NK-92 (cell line): ENCODE measurements around the gene ZNF70.
"Not testable (repeated sequence)": the region's sequence is repeated elsewhere in the genome, so short reads cannot be mapped to it uniquely, and the experiment has no call there.

ENCODE experiments used
- DNase-seq: peaks from one replicate; lab custom pipeline; 2025; ENCODE audit not compliant: unreplicated experiment; lab: John Stamatoyannopoulos, UW

Gene ZNF70

DNA sequence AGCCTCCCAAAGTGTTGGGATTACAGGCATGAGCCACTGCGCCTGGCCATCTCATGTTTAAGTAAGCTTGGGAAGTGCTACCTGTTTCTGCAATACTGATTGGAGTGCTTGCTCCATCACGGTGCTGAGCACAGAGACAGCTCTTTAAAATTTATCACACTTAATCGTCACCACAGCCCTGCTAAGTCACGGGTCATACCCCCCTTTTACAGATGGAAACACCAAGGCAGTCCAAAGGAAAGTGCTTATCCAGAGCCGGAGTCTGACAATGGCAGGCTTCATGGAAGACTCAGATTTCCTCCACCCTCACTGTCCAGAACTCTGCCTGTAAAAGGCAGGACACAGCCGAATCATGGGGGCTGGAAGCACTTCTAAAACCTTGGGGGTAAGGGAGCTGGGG lies 9.1 kb upstream of the ZNF70 start:
- DNase-seq: no peak

DNA sequence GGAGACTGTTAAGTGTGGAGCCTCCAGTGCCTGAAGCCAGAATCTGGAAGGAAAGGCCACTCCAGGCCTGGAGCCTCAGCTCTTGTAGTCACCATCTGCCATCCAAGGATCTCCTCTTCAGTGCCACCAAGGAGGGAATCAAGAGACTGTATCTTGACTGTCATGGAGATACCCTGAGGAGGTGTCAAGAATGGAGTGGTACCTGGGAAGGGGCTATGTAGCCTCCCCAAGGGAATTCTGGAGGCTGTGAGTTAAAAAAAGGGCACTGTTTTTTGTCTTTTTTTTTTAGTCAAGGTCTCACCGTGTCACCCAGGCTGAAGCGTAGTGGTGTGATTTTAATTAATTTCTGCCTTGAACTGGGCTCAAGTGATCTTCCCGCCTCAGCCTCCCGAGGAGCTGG lies 8.7 kb upstream of the ZNF70 start:
- no peak for DNase-seq

DNA sequence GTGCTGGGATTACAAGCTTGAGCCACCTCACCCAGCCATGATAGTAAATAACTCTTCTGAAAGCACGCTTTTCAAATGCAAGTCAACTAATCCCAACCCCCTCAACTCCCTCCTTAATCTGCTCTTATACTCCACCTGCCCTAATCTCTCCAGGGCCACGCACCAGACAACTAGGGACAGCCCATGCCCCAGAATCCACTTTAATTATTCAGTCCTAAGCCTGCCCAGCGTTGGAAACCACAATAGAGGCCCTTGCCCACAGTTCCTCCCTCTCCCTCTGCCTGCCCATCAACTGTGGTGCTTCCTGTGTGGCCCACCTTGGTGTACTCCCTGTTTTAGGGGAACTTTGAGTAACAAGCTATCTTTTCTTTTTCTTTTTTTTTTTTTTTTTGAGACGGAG lies 6.0 kb upstream of the ZNF70 start:
- no peak for DNase-seq

DNA sequence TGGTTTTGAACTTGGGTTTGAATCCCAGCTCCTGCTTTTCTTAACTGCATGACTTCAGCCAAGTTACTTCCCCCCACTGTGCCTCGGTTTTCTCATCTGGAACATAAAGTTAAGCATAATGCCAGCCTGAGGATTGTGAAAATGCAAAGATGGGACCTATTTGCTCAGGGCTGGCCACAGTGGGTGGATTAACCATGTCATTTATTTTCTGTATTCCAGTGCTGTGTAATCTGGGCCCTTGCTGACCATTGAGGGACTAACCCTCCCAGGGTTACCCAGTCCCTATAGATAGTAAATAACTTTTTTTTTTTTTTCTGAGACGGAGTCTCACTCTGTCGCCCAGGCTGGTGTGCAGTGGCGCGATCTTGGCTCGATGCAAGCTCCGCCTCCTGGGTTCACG lies 4.8 kb upstream of the ZNF70 start:
- no peak for DNase-seq

DNA sequence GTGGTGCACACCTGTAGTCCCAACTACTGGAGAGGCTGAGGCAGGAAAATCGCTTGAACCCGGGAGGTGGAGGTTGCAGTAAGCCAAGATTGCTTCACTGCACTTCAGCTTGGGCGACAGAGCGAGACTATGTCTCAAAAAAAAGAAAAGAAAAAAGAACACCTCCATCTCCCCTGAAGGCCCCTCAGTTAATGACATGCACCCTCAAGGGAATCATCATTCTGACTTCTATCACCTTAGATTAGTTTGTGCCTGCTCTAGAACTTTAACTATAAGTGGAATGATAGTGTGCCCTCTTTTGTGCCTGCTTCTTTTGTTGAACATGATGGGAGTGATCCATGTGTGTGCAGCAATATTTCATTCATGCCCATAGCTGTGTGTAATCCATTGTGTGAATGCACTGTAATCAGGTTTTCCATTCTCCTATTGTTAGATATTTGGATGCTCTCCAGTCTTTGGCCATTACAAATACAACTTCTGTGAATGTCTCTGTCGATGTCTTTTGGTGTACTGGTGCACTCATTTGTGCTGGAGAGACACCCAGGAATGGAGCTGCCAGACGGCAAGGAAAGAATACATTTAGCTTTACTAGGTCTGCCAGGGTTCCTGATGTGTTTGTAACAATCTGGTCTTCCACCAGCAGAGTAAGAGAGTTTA lies 4.2 kb upstream of the ZNF70 start:
- no peak for DNase-seq

DNA sequence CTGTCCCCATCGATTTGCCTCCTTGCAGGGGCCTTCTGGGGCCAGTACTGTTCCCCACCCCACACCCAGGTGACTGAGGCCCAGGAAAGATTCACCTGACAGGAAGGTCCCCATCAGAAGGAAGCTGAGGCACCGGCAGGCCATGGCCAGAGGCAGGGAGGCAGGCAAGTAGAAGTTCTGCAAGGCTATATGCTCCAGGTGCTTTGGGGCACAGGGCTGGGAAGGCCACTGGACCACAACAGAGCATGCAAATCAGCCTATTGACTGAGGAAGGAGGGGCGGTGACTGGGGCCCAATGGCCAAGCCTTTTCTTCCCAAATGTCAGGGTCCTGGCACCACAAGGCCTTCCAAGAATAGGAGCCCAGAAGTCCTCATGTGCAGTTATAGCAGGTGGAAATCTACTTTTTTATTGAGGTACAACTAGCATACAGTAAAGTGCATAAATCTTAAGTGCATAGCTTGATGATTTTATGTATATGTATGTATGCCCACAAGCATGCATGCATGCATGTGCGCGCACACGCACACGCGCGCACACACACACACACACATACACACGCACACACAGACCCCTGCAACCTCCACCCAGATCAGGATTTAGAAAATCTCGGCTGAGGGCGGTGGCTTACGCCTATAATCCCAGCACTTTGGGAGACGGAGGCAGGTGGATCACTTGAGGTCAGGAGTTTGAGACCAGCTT lies 3.5 kb upstream of the ZNF70 start, which contains the start of gene VPREB3:
Gene VPREB3 (minus strand): TSS at position 206 of the 700 bp plus-strand sequence. CDS start 62 bp downstream, at position 144.
- DNase-seq: no peak

DNA sequence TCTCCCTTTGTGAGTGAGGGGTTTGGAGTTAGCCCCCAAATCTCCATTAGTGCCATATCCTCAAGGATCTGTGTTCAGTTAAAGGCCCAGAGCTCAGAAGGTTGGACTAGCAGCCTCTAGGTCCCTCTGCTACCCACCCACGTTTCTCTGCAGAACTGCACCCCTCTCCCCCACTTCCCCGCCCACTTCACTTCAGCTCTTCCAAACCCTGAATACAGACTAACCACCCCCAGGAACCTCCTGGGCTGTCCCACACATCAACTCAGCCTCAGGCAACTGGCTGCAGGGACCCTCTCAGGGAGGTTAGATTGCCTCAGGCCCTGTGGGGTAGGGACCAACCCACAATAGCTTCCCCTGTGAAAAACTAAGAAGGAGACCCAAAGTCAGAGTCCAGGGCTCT lies 2.5 kb upstream of the ZNF70 start:
- DNase-seq: no peak

DNA sequence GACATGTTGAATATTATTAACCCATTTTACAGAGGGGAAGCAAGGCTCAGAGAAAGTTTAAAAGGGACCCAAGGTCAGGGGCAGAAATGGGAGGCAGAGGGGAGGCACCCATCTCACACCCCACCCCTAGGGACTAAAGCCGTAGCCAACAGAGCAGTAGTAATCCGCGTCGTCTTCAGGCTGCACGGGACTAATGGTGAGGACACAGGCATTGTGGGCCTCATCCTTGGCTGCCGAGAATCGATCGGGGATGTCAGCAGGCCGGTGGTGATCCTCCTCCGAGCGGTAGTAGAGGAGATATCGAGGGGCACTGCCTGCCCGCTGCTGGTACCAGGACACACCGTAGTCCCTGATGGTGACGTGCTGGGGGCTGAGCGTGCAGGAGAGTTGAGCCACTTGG lies 1.8 kb upstream of the ZNF70 start:
- no peak for DNase-seq

DNA sequence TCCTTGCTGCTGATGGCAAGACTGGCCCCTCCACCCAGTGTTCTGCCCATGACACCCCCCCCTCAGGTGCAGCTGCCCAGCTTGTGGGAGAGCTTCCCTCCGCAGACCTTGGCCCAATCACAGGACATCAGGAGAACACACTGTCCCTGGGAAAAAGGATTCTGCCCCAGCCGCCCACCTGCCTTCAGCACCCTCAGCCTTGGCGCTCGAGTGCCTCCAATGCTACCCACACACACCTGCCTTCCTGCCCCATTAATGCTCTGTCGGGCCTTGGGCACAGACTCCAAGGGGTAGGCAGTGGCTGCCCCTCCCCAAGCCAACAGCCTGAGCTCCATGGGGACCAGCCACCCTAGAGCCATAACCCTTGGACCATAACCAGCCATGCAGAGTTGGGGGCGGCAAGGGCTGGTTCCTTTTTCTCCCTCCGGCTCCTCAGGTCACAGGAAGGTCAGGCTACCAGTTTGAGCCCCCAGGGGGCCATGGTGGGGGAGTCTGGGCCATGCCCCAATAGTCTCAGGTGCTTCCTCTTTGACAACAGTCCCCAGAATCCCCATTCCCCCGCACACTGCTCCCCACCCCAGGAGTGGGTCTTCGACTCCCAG lies 1.3 kb upstream of the ZNF70 start:
- DNase-seq: no peak

DNA sequence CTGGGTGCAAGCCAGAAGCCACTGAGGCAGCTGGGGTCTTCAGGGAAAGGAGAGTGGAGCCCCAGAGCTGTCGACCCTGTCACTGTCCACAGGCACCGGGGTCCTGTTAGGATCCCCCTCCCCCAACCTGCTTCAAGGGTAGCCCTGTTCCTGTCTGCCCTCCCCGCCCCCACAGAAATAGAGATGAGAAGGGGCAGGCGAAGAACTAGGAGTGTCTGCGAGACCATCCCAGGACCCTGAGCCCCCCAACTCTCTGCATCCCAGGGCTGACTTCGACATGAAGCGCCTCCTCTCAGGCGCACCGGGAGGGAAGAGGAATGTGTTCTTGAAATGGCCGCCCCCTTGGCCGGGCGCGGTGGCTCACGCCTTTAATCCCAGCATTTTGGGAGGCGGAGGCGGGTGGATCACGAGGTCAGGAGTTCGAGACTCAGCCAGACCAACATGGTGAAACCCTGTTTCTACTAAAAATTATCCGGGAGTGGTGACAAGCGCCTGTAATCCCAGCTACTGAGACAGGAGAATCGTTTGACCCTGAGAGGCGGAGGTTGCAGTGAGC lies 607 bp upstream of the ZNF70 start:
- no peak for DNase-seq

DNA sequence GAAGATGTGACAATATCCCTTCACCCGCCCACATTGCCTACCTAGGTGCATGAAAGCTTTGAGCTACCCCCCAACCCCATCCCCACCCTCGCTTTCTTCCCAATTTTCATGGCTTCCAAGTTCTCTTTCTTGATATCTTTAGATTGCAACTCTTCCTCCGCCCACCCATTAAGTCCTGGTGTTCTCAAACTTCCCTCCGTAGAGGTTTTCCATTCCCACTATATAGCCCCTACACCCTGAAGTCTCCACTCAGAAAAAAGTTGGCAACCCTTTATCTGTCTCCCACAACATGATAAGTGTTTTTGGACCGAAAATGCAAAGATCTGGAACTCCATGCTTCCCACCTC lies 572 bp downstream of the ZNF70 start:
- no peak for DNase-seq

DNA sequence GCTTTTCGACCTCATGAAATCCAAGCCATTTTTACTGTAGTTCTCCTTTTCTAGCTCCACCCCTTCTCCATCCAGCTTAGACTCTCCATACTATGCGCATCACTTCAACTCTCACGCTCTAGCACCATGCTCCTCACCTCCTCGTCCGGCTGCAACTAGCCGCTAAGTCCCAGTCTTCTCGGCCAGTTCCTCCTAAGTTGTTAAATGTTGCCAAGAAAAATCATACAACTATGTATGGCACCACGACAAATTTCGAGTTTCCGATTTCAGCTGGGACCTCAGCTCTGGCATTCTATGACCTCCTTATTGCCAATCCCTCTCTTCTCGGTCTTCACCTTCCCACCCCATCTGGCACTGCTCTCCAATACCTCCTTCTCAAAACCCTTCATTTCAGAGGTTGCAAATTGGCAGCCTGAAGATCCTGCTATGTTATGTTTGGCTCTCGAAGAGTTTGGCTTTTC lies 1.0 kb downstream of the ZNF70 start:
- no peak for DNase-seq

DNA sequence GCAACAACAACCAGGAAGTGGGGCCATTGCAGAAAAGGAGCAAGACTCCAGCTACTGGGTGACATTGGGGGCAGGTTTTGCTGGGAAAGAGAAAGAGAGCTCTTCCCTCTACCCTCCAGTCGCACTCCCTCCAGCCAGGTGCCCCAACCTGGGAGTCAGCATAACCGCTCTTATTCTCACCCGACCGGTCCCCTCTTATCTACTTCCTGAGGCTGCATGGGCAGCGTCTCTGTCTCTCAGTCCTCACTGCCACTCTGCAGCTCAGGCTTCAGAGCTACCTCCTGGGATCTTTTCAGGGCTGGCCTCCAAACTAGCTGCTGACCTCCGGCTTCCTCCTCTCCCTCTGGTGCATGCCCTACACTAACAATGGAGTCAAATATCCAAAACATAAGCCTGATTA lies 5.1 kb downstream of the ZNF70 start:
- DNase-seq: no peak

DNA sequence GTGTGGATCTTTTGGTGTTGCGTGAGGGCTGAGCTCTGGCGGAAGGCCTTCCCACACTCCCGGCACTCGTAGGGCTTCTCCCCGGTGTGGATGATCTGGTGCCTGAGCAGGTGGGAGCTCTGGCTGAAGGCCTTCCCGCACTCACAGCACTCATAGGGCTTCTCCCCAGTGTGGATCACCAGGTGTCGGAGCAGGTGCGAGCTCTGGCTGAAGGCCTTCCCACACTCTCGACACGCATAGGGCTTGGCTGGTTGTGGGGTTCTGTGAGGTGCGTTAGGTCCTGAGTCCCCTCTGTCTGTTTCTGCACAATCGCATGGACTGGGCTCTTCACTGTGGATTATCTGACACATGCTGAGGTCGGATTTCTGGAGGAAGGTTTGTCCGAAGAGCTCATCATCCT lies 6.4 kb downstream of the ZNF70 start:
- DNase-seq: no peak

DNA sequence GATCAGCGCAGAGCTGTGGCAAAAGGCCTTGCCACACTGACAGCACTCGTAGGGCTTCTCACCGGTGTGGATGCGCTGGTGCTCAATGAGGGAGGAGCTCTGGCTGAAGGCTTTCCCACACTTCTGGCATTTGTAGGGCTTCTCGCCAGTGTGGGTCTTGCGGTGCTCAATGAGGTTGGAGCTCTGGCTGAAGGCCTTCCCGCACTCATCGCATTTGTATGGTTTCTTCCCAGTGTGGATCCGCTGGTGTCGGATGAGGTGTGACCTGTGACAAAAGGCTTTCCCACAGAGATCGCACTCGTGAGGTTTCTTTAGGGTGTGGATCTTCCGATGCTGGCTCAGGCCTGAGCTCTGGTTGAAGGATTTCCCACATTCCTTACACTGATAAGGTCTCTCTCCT lies 6.9 kb downstream of the ZNF70 start:
- no peak for DNase-seq

DNA sequence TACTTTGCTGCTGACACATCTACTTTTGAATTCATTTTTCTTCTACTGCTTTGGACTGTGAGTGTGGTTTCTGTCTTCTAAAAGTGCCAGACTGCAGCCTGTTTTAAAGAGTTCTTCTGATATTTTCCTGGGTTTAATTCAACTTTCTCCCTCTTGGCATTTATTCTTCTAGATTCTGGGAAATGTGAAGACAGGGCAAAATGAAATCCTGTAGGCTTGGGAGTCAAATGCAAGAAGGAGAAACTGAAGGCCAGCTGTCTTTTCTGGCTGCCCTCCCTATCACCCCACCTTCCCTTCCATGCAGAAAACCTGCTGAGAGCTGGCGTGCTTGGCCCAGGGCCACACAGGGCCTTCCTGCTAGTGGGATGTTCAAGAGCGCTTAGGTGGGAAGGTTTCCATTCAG lies 7.6 kb downstream of the ZNF70 start:
- no peak for DNase-seq

DNA sequence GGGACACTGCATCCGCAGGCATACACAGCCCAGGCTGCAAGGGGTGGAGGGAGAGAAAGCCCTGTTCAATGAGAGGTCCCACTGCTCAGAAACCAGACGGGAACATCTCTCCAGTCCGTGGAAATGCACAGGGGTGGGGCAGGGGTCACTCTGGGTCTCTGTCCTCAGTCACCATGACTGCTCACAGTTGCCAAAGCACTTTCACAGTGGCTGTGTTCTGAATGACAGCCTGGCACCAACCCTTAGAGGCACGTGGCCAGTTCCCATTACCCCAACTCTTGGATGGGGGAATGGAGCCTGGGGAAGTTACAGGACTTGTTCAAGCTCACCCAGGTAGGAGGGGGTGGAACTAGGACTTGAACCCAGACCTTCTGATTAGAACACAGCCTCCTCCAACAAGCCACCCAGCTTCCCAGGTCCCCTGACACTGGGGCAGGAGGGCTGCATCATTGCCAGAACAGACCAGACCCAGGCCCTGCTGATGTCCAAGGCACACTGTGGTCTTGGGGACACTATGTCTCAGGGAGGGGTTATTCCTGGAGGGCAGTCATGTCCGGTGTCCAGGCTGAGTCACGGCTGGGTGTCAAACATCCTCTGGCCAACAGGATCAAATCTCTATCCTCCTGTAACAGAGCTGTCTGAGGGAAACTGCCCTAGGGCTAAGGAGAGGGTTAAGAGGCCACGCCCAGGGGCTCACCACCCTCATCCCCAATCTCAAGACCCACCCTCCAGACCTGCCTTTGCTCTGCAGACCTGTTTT lies 8.2 kb downstream of the ZNF70 start:
- DNase-seq: no peak

DNA sequence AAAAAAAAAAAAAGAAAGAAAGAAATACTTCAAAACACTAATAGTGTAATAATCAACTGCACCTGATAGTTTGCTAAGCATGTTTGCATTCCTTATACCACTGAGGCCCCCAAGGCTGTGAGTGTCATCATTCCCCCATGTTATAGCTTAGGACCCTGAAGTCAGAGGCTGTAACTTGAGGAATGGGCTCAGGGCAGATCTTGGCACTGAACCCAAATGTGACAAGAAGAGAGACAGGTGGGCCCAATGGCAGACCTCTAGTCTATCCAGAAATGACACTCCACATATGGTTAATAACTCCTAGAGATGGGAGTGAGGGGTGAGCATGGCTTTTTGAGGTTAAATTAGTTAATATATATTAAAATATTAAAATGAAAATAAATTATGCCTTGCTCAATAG lies 13.2 kb downstream of the ZNF70 start:
- DNase-seq: no peak

DNA sequence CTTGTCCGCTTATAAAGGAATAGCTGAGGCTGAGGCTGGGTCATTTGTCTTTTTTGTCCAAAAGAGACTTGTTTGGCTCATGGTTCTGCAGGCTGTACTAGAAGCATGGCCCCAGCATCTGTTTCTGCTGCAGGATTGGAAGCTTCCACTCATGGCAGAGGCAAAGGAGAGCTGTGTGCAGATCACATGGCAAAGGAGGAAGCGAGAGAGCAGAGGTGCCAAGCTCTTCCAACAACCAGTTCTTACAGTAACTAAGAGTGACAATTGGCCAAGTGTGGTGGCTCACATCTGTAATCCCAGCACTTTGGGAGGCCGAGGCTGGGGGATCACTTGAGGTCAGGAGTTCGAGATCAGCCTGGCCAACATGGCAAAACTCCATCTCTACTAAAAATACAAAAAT lies 22.8 kb downstream of the ZNF70 start:
- DNase-seq: not testable (repeated sequence)

DNA sequence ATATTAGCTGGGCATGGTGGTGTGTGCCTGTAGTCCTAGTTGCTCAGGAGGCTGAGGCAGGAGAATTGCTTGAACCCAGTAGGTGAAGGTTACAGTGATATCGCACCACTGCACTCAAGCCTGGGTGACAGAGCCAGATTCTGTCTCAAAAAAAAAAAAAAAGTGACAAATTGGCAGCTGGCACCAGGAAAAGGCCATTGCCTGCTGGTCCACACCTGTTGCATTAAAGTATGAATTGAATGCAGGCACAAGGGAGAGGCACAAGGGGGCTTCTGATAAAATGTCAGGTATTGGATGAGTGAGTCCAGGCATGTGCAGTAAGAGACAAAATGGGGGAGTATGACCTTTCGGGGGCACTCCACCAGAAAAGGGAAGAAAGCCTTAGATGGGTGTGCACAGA lies 28.2 kb downstream of the ZNF70 start:
- no peak for DNase-seq

DNA sequence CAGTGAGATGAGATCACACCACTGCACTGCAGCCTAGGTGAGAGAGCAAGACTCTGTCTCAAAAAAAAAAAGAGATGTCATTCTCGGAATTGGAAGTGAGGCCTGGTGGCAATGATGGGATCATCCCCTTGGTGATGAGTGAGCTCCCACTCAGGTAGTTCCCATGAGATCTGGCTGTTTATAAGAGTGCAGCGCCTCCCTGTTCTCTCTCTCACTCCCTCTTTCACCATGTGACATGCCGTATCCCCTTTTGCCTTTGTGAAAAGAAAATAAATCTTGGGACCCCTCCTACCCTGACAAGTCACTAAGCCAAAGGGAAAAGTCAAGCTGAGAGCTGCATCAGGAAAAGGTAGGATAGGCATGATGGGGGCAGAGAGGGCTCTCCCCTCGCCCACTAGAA lies 28.8 kb downstream of the ZNF70 start:
- DNase-seq: no peak

DNA sequence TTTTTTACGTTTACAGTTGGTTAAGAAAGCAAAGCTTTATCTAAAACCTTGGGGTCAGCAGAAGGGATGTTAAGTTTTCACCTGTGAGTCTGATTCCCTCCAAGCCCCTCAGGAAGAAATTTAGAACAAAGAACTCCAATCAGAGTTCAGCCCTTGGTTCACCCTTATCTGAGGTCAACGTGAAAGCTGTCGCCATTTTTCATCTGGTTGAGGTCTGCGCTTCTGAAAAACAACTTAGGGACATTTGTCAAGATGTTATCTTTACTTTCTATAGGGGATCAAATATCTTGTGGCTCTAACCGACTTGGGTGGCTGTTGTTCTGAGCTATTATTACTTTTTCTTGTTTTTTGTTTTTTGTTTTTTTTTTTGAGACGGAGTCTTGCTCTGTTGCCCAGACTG lies 30.1 kb downstream of the ZNF70 start:
- DNase-seq: no peak
